SK-N-SH (cell line): ENCODE results near the gene POU2F1. TPM values are rescaled to one million over a fixed set of nuclear protein-coding genes. Genes with fewer than 3 reads are reported as not detected.

Source experiments
- CTCF ChIA-PET: fragments of 300-600, 350-600 bp; formaldehyde crosslinking; extraction: SDS; loops from one replicate; lab custom pipeline; 2021; lab: Yijun Ruan, JAX
- POLR2A ChIA-PET: fragments of 350-600 bp; sonication (Branson Sonifier 250); formaldehyde crosslinking; extraction: SDS; loops from one replicate; lab custom pipeline; 2020; ENCODE audit warnings: antibody characterized with exemption, inconsistent platforms; lab: Yijun Ruan, JAX
- DNase-seq: peaks from one replicate; pipeline ENCODE4 v3.0.0; 2012
- H2AFZ ChIP-seq: fragments of 200-600 bp; sonication (generic); 2 replicates; pipeline ENCODE4 v1.8.1; 2016; ENCODE audit warnings: antibody characterized with exemption, mild to moderate bottlenecking, low read depth
- H3F3A ChIP-seq: fragments of 200-600 bp; sonication (generic); replicated peaks from 2 replicates; pipeline ENCODE3; 2016; ENCODE audit warnings: antibody characterized with exemption, mild to moderate bottlenecking; ENCODE audit not compliant: insufficient read depth
- H3K27ac ChIP-seq, 2 experiments: fragments of 200-500 bp in 1 of 2; fragments of 200-600 bp in 1 of 2; sonication (Bioruptor generic) in 1 of 2; sonication (generic), shearing (Covaris generic) in 1 of 2; 2 replicates each; pipeline versions ENCODE4 v1.5.1 to v1.6.1; 2014 to 2016; ENCODE audit warnings: low read depth in 2 of 2, inconsistent platforms in 1 of 2, low read length in 1 of 2, mild to moderate bottlenecking in 1 of 2, mixed read lengths in 1 of 2
- H3K27me3 ChIP-seq: fragments of 200-600 bp; sonication (generic), shearing (Covaris generic); 2 replicates; pipeline ENCODE4 v1.6.1; 2016; ENCODE audit warnings: mixed run types; ENCODE audit not compliant: insufficient read depth
- H3K36me3 ChIP-seq, 2 experiments: fragments of 200-500 bp in 1 of 2; fragments of 200-600 bp in 1 of 2; sonication (Bioruptor generic) in 1 of 2; sonication (generic) in 1 of 2; replicated peaks in 1 of 2; 2 replicates each; pipeline versions ENCODE3 to v1.5.1; 2014 to 2016; ENCODE audit warnings: low read length in 1 of 2, mild to moderate bottlenecking in 1 of 2; ENCODE audit not compliant: insufficient read depth in 2 of 2, control insufficient read depth in 1 of 2
- H3K4me1 ChIP-seq, 2 experiments: fragments of 200-500 bp in 1 of 2; fragments of 200-600 bp in 1 of 2; sonication (Bioruptor generic) in 1 of 2; sonication (generic), shearing (Covaris generic) in 1 of 2; 2 replicates each; pipeline versions ENCODE4 v1.5.1 to v1.6.1; 2014 to 2016; ENCODE audit warnings: low read depth in 1 of 2, low read length in 1 of 2, mixed run types in 1 of 2; ENCODE audit not compliant: insufficient read depth in 2 of 2, control insufficient read depth in 1 of 2
- H3K4me2 ChIP-seq: fragments of 200-600 bp; sonication (generic), shearing (Covaris generic); 2 replicates; pipeline ENCODE4 v1.6.1; 2017; ENCODE audit warnings: mixed run types
- H3K4me3 ChIP-seq, 2 experiments: fragments of 200-500 bp in 1 of 2; fragments of 200-600 bp in 1 of 2; sonication (Bioruptor generic) in 1 of 2; sonication (generic), shearing (Covaris generic) in 1 of 2; 2 replicates each; pipeline versions ENCODE4 v1.5.1 to v1.8.1; 2014 to 2016; ENCODE audit warnings: low read depth in 2 of 2, inconsistent platforms in 1 of 2, low read length in 1 of 2, mild to moderate bottlenecking in 1 of 2, mixed read lengths in 1 of 2, moderate library complexity in 1 of 2
- H3K79me2 ChIP-seq: fragments of 200-600 bp; sonication (generic); 2 replicates; pipeline ENCODE4 v1.8.1; 2017; ENCODE audit warnings: mild to moderate bottlenecking; ENCODE audit not compliant: insufficient read depth
- H3K9ac ChIP-seq: fragments of 200-600 bp; sonication (generic); 2 replicates; pipeline ENCODE4 v1.6.1; 2017; ENCODE audit warnings: mixed run types
- H3K9me2 ChIP-seq: fragments of 200-600 bp; sonication (generic); 2 replicates; pipeline ENCODE4 v1.6.1; 2017; ENCODE audit warnings: mixed run types
- H3K9me3 ChIP-seq: fragments of 200-600 bp; sonication (generic); 2 replicates; pipeline ENCODE4 v1.6.1; 2017; ENCODE audit warnings: mixed run types, mild to moderate bottlenecking, moderate library complexity
- H4K20me1 ChIP-seq: fragments of 200-600 bp; sonication (generic); 2 replicates; pipeline ENCODE4 v1.6.1; 2017; ENCODE audit warnings: mild to moderate bottlenecking, mixed run types; ENCODE audit not compliant: insufficient read depth
- CTCF ChIP-seq: fragments of 200-600 bp; sonication (generic); IDR thresholded peaks from 2 replicates; pipeline ENCODE4 v1.6.1; 2017; ENCODE audit warnings: antibody characterized with exemption, mild to moderate bottlenecking, moderate library complexity
- ELF1 ChIP-seq: IDR thresholded peaks from 2 replicates; pipeline ENCODE4 v1.4.0; 2012
- EP300 ChIP-seq, 2 experiments: IDR thresholded peaks; 2 replicates each; pipeline versions ENCODE4 v1.4.0 to v1.6.1; 2012; ENCODE audit warnings: borderline replicate concordance in 1 of 2, low read depth in 1 of 2, low read length in 1 of 2
- EZH2phosphoT487 ChIP-seq: fragments of 200-600 bp; sonication (generic); IDR thresholded peaks from 2 replicates; pipeline ENCODE4 v1.6.1; 2017; ENCODE audit warnings: low read depth, mixed run types, mild to moderate bottlenecking, antibody characterized with exemption, moderate library complexity, borderline replicate concordance
- FOXJ3 ChIP-seq: sonication (generic); formaldehyde crosslinking; IDR thresholded peaks from 2 replicates; pipeline ENCODE4 v1.5.1; 2020; ENCODE audit warnings: mild to moderate bottlenecking, missing genetic modification reagents
- FOXM1 ChIP-seq: IDR thresholded peaks from 2 replicates; pipeline ENCODE4 v1.4.0; 2012; ENCODE audit warnings: low read depth, mild to moderate bottlenecking
- GABPA ChIP-seq: IDR thresholded peaks from 2 replicates; pipeline ENCODE4 v1.4.0; 2012; ENCODE audit warnings: low read depth, mild to moderate bottlenecking
- GATA2 ChIP-seq: sonication (generic); formaldehyde crosslinking; IDR thresholded peaks from 2 replicates; pipeline ENCODE4 v1.5.0; 2020; ENCODE audit warnings: mild to moderate bottlenecking, missing genetic modification reagents
- IRF3 ChIP-seq: fragments of 150-350 bp; IDR thresholded peaks from 2 replicates; pipeline ENCODE4 v1.6.1; 2016; ENCODE audit warnings: mild to moderate bottlenecking, low read depth, low read length
- MXI1 ChIP-seq: IDR thresholded peaks from 2 replicates; pipeline ENCODE4 v1.6.1; 2012; ENCODE audit warnings: mild to moderate bottlenecking, low read depth, low read length, improper control_type of control experiment
- POLR2AphosphoS5 ChIP-seq: IDR thresholded peaks from 2 replicates; pipeline ENCODE4 v1.6.1; 2012; ENCODE audit warnings: low read depth, low read length
- RAD21 ChIP-seq: IDR thresholded peaks from 2 replicates; pipeline ENCODE4 v1.6.1; 2012; ENCODE audit warnings: mild to moderate bottlenecking, low read length
- REST ChIP-seq: IDR thresholded peaks from 2 replicates; pipeline ENCODE4 v1.6.1; 2012; ENCODE audit warnings: mild to moderate bottlenecking, low read depth, low read length, moderate library complexity
- RFX5 ChIP-seq: IDR thresholded peaks from 2 replicates; pipeline ENCODE4 v1.6.1; 2012; ENCODE audit warnings: mild to moderate bottlenecking, improper control_type of control experiment, low read length
- SIN3A ChIP-seq: IDR thresholded peaks from 2 replicates; pipeline ENCODE4 v1.6.1; 2012; ENCODE audit warnings: low read depth, mild to moderate bottlenecking, low read length, moderate library complexity, borderline replicate concordance
- TAF1 ChIP-seq: IDR thresholded peaks from 2 replicates; pipeline ENCODE4 v1.6.1; 2012; ENCODE audit warnings: low read depth, mild to moderate bottlenecking, low read length, moderate library complexity, borderline replicate concordance
- TCF12 ChIP-seq: IDR thresholded peaks from 2 replicates; pipeline ENCODE4 v1.4.0; 2012
- USF2 ChIP-seq: fragments of 150-350 bp; IDR thresholded peaks from 2 replicates; pipeline ENCODE4 v1.6.1; 2017; ENCODE audit warnings: antibody characterized with exemption, low read length, low read depth, borderline replicate concordance
- YY1 ChIP-seq: IDR thresholded peaks from 2 replicates; pipeline ENCODE4 v1.4.0; 2012; ENCODE audit warnings: low read depth, mild to moderate bottlenecking
- ZBTB33 ChIP-seq: IDR thresholded peaks from 2 replicates; pipeline ENCODE4 v1.4.0; 2012; ENCODE audit warnings: low read depth, borderline replicate concordance
- WGBS: methylation state at CpG from one replicate; pipeline ENCODE4 v1.1.6; 2017; ENCODE audit warnings: low lambda C conversion rate; 5-methylcytosine and 5-hydroxymethylcytosine counted together
- polyA plus RNA-seq, 3 experiments: library from polyadenylated mRNA; depleted of rRNA; stranded (reverse); fragments of >200 nt; gene quantifications; 2 replicates each; pipeline ENCODE4 v1.2.3, GENCODE V29; 2012

The POU2F1 gene
- polyA plus RNA-seq, 1 of the 3 experiments (the other 2 are of a cell fraction): 1.2 TPM

GRCh38 chr1:167469280-167469965 is 248.7 kb downstream of the POU2F1 start:
- POLR2A ChIA-PET: no interaction called here
- 59% methylated on average over 7 of the region's 7 CpGs for WGBS
- peaks cover 0 to 7% of the 10 kb centered on the region in 2 experiments; a peak in 1 of 4 replicates for H3K4me1 ChIP-seq
- no peaks in the 10 kb centered on the region for H4K20me1 ChIP-seq
- no peak for DNase-seq
- H3F3A ChIP-seq: no peaks in the 10 kb centered on the region
- H3K4me3 ChIP-seq: no peak overlapping the region
- H3K79me2 ChIP-seq: no peaks in the 10 kb centered on the region
- TF ChIP-seq EP300 (IDR thresholded peaks at IDR 0.05; ENCODE audit: borderline replicate concordance in 1 of 2, low read depth in 1 of 2, low read length in 1 of 2) (no peak), RFX5 (no peak), REST (no peak), CTCF (no peak), IRF3 (no peak), RAD21 (no peak), FOXM1 (no peak), ZBTB33 (no peak), GABPA (no peak), USF2 (no peak), YY1 (no peak), ELF1 (no peak), POLR2AphosphoS5 (no peak), TAF1 (no peak), GATA2 (CRISPR knock-in tag) (no peak), EZH2phosphoT487 (no peak), SIN3A (no peak), FOXJ3 (CRISPR knock-in tag) (no peak), MXI1 (no peak), TCF12 (no peak)
- TF ChIP-seq, all 33 proteins: peak for 0
- H3K27me3 ChIP-seq: no peaks in the 10 kb centered on the region
- no peaks in the 10 kb centered on the region for H3K36me3 ChIP-seq
- H3K9ac ChIP-seq: no peak overlapping the region
- H3K9me3 ChIP-seq: no peaks in the 10 kb centered on the region
- no peak overlapping the region for H2AFZ ChIP-seq
- CTCF ChIA-PET: interaction anchor here (1.4 to 1.6 kb wide), 2 partner anchors 14 to 71 kb away, joined by 5 to 6 read pairs; no protein-coding TSS in a partner anchor
- no peaks in the 10 kb centered on the region for H3K9me2 ChIP-seq
- H3K4me2 ChIP-seq: no peak overlapping the region
- H3K27ac ChIP-seq: no peak overlapping the region
